NCI-H82 treated with DMSO at 0.1 percent for 48 hours (cell line): ENCODE data around the gene FAIM.
A peak's percentile ranks its signal among the peaks of the same experiment; 100 is the strongest.
"Not testable (repeated sequence)": the region's sequence is repeated elsewhere in the genome, so short reads cannot be mapped to it uniquely, and the experiment has no call there.

Experiments
- DNase-seq: peaks from one replicate; lab custom pipeline; 2025; ENCODE audit not compliant: unreplicated experiment; lab: John Stamatoyannopoulos, UW

FAIM gene

GRCh38 chr3:138600100-138600745 lies 8.3 kb upstream of the FAIM start:
- DNase-seq: no peak

- DNase-seq: not testable (repeated sequence)
Measured at GRCh38 chr3:138601661-138602060, 6.9 kb upstream of the FAIM start.

- DNase-seq: not testable (repeated sequence)
Measured at GRCh38 chr3:138604106-138604595, 4.4 kb upstream of the FAIM start.

DNA sequence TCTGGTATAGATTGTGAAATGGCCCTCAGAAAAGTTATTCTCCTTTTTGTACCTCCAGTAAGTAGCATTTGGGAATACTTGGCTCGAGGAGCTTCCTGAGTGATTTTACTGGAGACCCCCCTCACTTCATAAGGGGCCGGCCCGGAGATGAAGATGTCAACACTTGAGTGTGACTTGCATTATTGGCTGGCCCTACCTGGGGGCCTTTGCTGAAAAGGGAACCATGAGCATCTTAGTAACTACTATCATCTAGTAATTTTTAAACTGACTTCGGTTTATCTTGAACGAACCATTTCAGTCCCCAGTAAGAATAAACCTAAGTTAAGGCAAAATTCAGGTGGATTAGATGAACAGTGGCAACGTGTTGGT lies 1.3 kb downstream of the FAIM start:
- no peak for DNase-seq

- DNase-seq: no peak
Measured at GRCh38 chr3:138615462-138615861, 6.9 kb downstream of the FAIM start.

GRCh38 chr3:138620431-138620830 lies 11.9 kb downstream of the FAIM start:
- DNase-seq: peak; percentile 26

GRCh38 chr3:138624518-138624917 lies 15.9 kb downstream of the FAIM start:
- DNase-seq: no peak

DNA sequence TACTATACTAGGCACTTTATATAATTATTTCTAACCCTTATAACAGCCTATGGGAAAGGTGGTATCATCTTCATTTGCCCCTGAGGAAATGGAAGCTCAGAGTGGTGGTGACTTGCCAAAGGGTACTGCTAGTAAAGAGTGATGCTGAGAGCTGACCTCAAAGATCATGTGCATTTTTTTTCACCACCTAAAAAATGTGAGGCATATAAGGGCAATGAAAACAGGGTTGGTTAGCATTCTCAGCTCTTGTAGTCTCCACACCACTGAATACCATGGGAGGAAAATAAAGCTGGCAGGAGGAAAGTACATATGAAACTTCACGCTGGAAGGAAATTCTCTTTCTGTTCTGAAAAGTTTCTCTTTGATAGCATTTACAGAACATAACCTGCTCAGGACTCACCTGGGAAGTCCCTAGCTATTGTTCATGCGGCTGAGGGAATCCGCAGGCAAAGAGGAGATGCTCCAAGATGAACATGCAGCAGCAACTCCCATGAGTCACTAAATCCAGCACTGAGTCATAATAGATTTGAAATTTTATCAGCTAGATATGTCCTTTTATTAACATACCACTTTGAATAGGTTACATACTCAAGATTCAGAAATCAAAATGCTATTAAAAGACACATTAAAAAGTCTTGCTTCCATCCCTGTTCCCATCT lies 17.3 kb downstream of the FAIM start:
- DNase-seq: no peak

DNA sequence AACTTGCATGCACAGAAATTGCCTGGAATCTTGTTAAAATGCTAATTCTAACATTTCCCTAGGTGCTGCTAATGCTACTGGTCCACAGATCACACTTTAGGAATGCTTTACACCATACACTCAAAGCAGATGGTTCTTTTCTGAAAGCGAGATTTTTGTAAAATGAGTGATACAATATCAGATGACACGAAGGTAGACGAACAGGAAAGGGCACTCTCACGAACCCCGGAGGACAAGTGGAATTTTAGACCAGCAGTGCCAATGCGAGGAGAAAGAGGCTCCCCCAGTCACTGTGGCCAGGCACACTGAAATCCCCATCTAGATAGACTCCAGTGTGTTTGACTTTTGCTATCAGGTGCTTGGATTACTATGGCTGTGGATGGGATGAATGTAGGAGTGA lies 21.0 kb downstream of the FAIM start:
- DNase-seq: no peak

GRCh38 chr3:138638641-138639040 lies 30.1 kb downstream of the FAIM start:
- DNase-seq: no peak

DNA sequence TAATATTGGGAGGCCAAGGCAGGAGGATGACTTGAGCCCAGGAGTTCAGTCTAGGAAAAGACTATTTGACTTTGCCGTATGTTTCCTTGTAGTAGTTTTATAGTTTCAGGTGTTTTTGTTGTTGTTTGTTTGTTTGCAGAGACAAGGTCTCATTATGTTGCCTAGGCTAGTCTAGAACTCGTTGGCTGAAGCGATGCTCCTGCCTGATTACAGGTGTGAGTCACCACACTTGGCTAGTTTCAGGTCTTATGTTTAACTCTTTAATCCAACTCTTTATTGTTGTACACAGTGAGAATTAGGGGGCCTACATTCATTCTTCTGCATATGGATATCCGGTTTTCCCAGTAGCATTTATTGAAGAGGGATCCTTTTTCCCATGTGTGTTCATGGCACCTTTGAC lies 32.0 kb downstream of the FAIM start:
- no peak for DNase-seq

- DNase-seq: no peak
Measured at GRCh38 chr3:138642226-138642926, 33.8 kb downstream of the FAIM start.

GRCh38 chr3:138642927-138643253 lies 34.3 kb downstream of the FAIM start:
- DNase-seq: no peak

GRCh38 chr3:138646008-138646407 lies 37.4 kb downstream of the FAIM start:
- no peak for DNase-seq

DNA sequence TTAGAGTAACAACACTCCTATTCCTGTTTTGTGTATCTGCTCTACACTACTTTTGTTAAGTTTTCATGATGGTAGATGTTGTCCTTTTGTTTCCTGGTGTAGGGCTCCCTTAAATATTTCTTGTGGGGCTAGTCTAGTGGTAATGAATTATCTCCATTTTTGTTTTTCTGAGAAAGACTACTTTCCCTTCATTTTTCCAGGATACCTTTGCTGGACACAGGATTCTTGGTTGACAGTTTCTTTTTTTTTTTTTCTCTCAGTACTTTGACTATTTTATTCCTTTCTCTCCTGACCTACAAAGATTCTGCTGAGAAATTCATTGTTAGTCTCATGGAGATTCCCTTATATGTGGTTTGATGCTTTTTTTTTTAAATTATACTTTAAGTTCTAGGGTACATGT lies 37.9 kb downstream of the FAIM start:
- DNase-seq: no peak

DNA sequence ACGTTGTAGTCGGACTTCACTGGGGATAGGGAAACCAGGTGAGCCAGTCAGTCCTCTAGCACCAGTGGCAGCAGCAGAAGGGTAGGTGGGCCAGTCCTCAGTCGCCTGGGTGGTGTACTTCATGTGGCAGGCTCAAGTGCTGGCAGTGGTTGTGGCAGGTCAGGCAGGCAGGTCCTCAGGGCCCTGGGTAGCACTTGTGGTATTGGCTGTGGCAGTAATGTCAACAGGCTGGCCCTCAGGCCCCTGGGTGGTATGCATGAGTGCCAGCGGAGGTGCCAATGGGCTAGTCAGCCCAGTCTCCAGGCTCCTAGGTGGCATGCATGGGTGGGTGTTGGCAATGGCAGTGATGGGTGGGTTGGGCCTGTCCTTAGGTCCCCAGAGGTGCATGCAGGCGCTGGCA lies 40.6 kb downstream of the FAIM start:
- no peak for DNase-seq

DNA sequence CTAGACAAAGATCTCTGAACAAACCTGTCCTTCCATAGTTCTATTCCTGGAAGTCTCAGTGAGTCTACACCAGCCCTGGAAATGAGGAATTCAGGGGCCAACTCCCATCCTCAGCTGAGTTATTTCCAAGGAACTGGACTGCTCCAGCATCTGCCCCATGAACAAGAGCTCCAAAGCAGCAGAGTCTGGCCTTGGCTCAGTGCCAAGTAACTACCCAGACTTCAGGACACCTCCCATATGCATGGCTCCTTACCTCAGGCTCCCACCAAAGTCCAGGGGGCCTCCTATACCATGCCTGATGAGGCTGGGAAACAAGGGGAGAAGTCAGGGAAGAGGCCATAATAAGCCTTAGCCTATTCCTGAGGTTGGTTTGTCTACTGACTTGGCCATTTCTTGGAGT lies 45.0 kb downstream of the FAIM start:
- no peak for DNase-seq

- no peak for DNase-seq
Measured at GRCh38 chr3:138657508-138657907, 48.9 kb downstream of the FAIM start.

GRCh38 chr3:138668107-138668506 lies 59.5 kb downstream of the FAIM start:
- DNase-seq: no peak

- DNase-seq: no peak
Measured at GRCh38 chr3:138670407-138670806, 61.8 kb downstream of the FAIM start.

DNA sequence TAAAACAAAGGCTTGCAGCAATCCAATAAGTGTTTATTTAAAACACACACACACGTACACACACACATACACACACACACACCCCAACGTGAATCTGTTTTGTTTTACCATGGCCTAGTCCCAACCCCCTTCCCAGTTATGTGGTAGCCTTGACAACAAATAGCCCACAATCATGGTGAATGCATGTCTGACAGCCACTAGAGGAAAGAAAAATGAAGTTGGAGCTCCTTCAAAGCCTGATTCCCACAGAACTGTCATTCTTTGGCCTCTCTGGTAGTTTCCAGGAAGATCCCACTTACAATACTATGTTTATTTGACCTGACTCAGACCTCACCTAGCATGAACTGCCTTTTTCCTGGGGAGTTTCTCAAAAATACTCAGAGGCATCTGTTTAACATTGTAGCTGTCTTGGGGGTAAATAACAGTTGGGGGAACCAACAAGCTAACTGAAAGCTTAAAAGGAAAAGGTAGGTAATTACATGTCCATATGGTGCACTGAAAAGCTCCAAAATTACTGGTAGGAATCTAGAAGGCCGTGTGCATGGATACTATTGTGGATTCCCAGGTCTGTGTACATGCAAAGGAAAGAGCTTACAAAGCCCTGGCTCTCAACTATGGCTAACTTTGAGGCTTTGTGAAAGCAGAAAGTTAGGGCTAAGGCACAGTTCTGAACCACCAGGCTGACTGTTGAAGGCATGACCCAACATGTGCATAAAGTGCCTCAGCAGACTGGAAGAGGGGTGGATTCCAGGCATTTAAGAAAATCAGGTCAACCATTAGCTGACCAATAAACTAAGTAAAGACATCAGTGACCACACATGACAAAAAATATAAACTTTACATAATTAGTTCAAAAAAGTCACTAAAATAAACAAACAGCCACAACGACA lies 65.3 kb downstream of the FAIM start:
- no peak for DNase-seq
